Measurements from ENCODE around the gene COQ10B.

COQ10B gene

GRCh38 chr2:197504512-197504911 lies 51.2 kb downstream of the COQ10B start:
- no peaks in the 10 kb centered on the region for H3K27me3 ChIP-seq (ENCODE audit: insufficient read depth, low read length, poor library complexity)
- no peak overlapping the region for H3K56ac ChIP-seq (ENCODE audit: low read length)
- H3K4me3 ChIP-seq (ENCODE audit: low read length) = no peak overlapping the region
- H2AK5ac ChIP-seq (ENCODE audit: low read length) = no peak overlapping the region
- no peak overlapping the region for H4K5ac ChIP-seq (ENCODE audit: low read length)
- no peak overlapping the region for H3K4ac ChIP-seq (ENCODE audit: low read depth, low read length)
- no CpG with 5 or more reads among the region's 6 CpGs for WGBS (ENCODE audit: extremely low coverage, insufficient coverage, low lambda C conversion rate)
- H4K8ac ChIP-seq (ENCODE audit: low read depth, low read length) = no peak overlapping the region
- peaks cover 2% of the 10 kb centered on the region for H3K4me1 ChIP-seq (ENCODE audit: control insufficient read depth, low read depth, low read length)
- H3K36me3 ChIP-seq (ENCODE audit: control insufficient read depth, insufficient read depth, low read length) = no peaks in the 10 kb centered on the region
- peaks cover 30% of the 10 kb centered on the region for H3K79me2 ChIP-seq (ENCODE audit: control insufficient read depth, insufficient read depth, low read length)
- no peak overlapping the region for H2BK5ac ChIP-seq (ENCODE audit: low read length)
- H3K18ac ChIP-seq (ENCODE audit: low read length) = no peak overlapping the region
- no peak overlapping the region for H2BK15ac ChIP-seq (replicated peaks; ENCODE audit: low read depth)
- no peak overlapping the region for H3K9ac ChIP-seq (ENCODE audit: low read length)
- DNase-seq = no peak
- no peak overlapping the region for H3K27ac ChIP-seq (ENCODE audit: low read depth, low read length)
- H3K79me1 ChIP-seq (ENCODE audit: low read length) = peaks cover 5% of the 10 kb centered on the region
- H3K4me2 ChIP-seq (ENCODE audit: low read length) = no peak overlapping the region
- H2BK120ac ChIP-seq (ENCODE audit: low read depth, low read length) = no peak overlapping the region
- no peak overlapping the region for H3K23ac ChIP-seq (ENCODE audit: low read length)

GRCh38 chr2:197506658-197507057 lies 53.3 kb downstream of the COQ10B start:
- H4K5ac ChIP-seq (ENCODE audit: low read length) = no peak overlapping the region
- peaks cover 5% of the 10 kb centered on the region for H3K79me1 ChIP-seq (ENCODE audit: low read length)
- no peak overlapping the region for H3K9ac ChIP-seq (ENCODE audit: low read length)
- no peak overlapping the region for H3K4ac ChIP-seq (ENCODE audit: low read depth, low read length)
- no peak overlapping the region for H2AK5ac ChIP-seq (ENCODE audit: low read length)
- no peak overlapping the region for H3K27ac ChIP-seq (ENCODE audit: low read depth, low read length)
- no peak overlapping the region for H3K23ac ChIP-seq (ENCODE audit: low read length)
- no peak overlapping the region for H4K8ac ChIP-seq (ENCODE audit: low read depth, low read length)
- no CpG with 5 or more reads among the region's 5 CpGs for WGBS (ENCODE audit: extremely low coverage, insufficient coverage, low lambda C conversion rate)
- no peak overlapping the region for H3K18ac ChIP-seq (ENCODE audit: low read length)
- H2BK120ac ChIP-seq (ENCODE audit: low read depth, low read length) = no peak overlapping the region
- no peaks in the 10 kb centered on the region for H3K36me3 ChIP-seq (ENCODE audit: control insufficient read depth, insufficient read depth, low read length)
- DNase-seq = no peak
- no peak overlapping the region for H3K56ac ChIP-seq (ENCODE audit: low read length)
- H3K79me2 ChIP-seq (ENCODE audit: control insufficient read depth, insufficient read depth, low read length) = peaks cover 15% of the 10 kb centered on the region
- H3K27me3 ChIP-seq (ENCODE audit: insufficient read depth, low read length, poor library complexity) = no peaks in the 10 kb centered on the region
- no peak overlapping the region for H3K4me3 ChIP-seq (ENCODE audit: low read length)
- H3K4me2 ChIP-seq (ENCODE audit: low read length) = no peak overlapping the region
- H2BK5ac ChIP-seq (ENCODE audit: low read length) = no peak overlapping the region
- no peak overlapping the region for H2BK15ac ChIP-seq (replicated peaks; ENCODE audit: low read depth)
- H3K4me1 ChIP-seq (ENCODE audit: control insufficient read depth, low read depth, low read length) = peaks cover 2% of the 10 kb centered on the region

- no CpG with 5 or more reads among the region's 5 CpGs for WGBS (ENCODE audit: extremely low coverage, insufficient coverage, low lambda C conversion rate)
- H3K27me3 ChIP-seq (ENCODE audit: insufficient read depth, low read length, poor library complexity) = no peaks in the 10 kb centered on the region
Observed at GRCh38 chr2:197513915-197514314, 60.6 kb downstream of the COQ10B start.

GRCh38 chr2:197514754-197515153 lies 61.4 kb downstream of the COQ10B start:
- H3K56ac ChIP-seq (ENCODE audit: low read length) = peak overlapping the region; percentile 27
- WGBS (ENCODE audit: extremely low coverage, insufficient coverage, low lambda C conversion rate) = no CpG with 5 or more reads among the region's 3 CpGs
- H2BK5ac ChIP-seq (ENCODE audit: low read length) = no peak overlapping the region
- H3K27me3 ChIP-seq (ENCODE audit: insufficient read depth, low read length, poor library complexity) = no peaks in the 10 kb centered on the region
- H2AK5ac ChIP-seq (ENCODE audit: low read length) = no peak overlapping the region
- H4K8ac ChIP-seq (ENCODE audit: low read depth, low read length) = no peak overlapping the region
- H3K18ac ChIP-seq (ENCODE audit: low read length) = no peak overlapping the region
- no peaks in the 10 kb centered on the region for H3K79me1 ChIP-seq (ENCODE audit: low read length)
- H3K4ac ChIP-seq (ENCODE audit: low read depth, low read length) = no peak overlapping the region
- H3K36me3 ChIP-seq (ENCODE audit: control insufficient read depth, insufficient read depth, low read length) = no peaks in the 10 kb centered on the region
- peak; percentile 39 for DNase-seq
- H3K79me2 ChIP-seq (ENCODE audit: control insufficient read depth, insufficient read depth, low read length) = peaks cover 27% of the 10 kb centered on the region
- no peak overlapping the region for H3K27ac ChIP-seq (ENCODE audit: low read depth, low read length)
- no peak overlapping the region for H3K4me3 ChIP-seq (ENCODE audit: low read length)
- no peaks in the 10 kb centered on the region for H3K4me1 ChIP-seq (ENCODE audit: control insufficient read depth, low read depth, low read length)
- no peak overlapping the region for H3K23ac ChIP-seq (ENCODE audit: low read length)
- no peak overlapping the region for H2BK15ac ChIP-seq (replicated peaks; ENCODE audit: low read depth)
- H2BK120ac ChIP-seq (ENCODE audit: low read depth, low read length) = no peak overlapping the region
- no peak overlapping the region for H3K9ac ChIP-seq (ENCODE audit: low read length)
- no peak overlapping the region for H3K4me2 ChIP-seq (ENCODE audit: low read length)
- no peak overlapping the region for H4K5ac ChIP-seq (ENCODE audit: low read length)

More at GRCh38 chr2:197513915-197514314, 60.6 kb downstream of the COQ10B start:
- Histone ChIP-seq H3K4me3 (ENCODE audit: low read length) (no peak overlapping the region), H3K79me1 (ENCODE audit: low read length) (no peaks in the 10 kb centered on the region), H3K4ac (ENCODE audit: low read depth, low read length) (no peak overlapping the region), H4K8ac (ENCODE audit: low read depth, low read length) (no peak overlapping the region), H3K23ac (ENCODE audit: low read length) (no peak overlapping the region), H3K27ac (ENCODE audit: low read depth, low read length) (no peak overlapping the region), H2BK120ac (ENCODE audit: low read depth, low read length) (no peak overlapping the region), H2BK15ac (replicated peaks; ENCODE audit: low read depth) (no peak overlapping the region), H2AK5ac (ENCODE audit: low read length) (no peak overlapping the region), H2BK5ac (ENCODE audit: low read length) (no peak overlapping the region), H3K18ac (ENCODE audit: low read length) (no peak overlapping the region), H3K4me1 (ENCODE audit: control insufficient read depth, low read depth, low read length) (no peaks in the 10 kb centered on the region), H3K36me3 (ENCODE audit: control insufficient read depth, insufficient read depth, low read length) (no peaks in the 10 kb centered on the region), H4K5ac (ENCODE audit: low read length) (no peak overlapping the region), H3K56ac (ENCODE audit: low read length) (no peak overlapping the region), H3K9ac (ENCODE audit: low read length) (no peak overlapping the region), H3K79me2 (ENCODE audit: control insufficient read depth, insufficient read depth, low read length) (peaks cover 23% of the 10 kb centered on the region), H3K4me2 (ENCODE audit: low read length) (no peak overlapping the region)
- peak; percentile 30 for DNase-seq

GRCh38 chr2:197515315-197515738 lies 62.0 kb downstream of the COQ10B start:
- Histone ChIP-seq H2BK120ac (ENCODE audit: low read depth, low read length) (peak overlapping the region; percentile 5), H3K9ac (ENCODE audit: low read length) (peak overlapping the region; percentile 73), H2BK15ac (replicated peaks; ENCODE audit: low read depth) (peak overlapping the region; percentile 23), H3K79me2 (ENCODE audit: control insufficient read depth, insufficient read depth, low read length) (peaks cover 32% of the 10 kb centered on the region), H3K4ac (ENCODE audit: low read depth, low read length) (no peak overlapping the region), H3K4me2 (ENCODE audit: low read length) (peak overlapping the region; percentile 49), H2AK5ac (ENCODE audit: low read length) (no peak overlapping the region), H4K8ac (ENCODE audit: low read depth, low read length) (no peak overlapping the region), H3K4me1 (ENCODE audit: control insufficient read depth, low read depth, low read length) (no peaks in the 10 kb centered on the region), H3K27me3 (ENCODE audit: insufficient read depth, low read length, poor library complexity) (no peaks in the 10 kb centered on the region), H3K18ac (ENCODE audit: low read length) (peak overlapping the region; percentile 53), H3K79me1 (ENCODE audit: low read length) (no peaks in the 10 kb centered on the region), H3K4me3 (ENCODE audit: low read length) (peak overlapping the region; percentile 27), H3K56ac (ENCODE audit: low read length) (peak overlapping the region; percentile 98), H2BK5ac (ENCODE audit: low read length) (peak overlapping the region; percentile 24), H4K5ac (ENCODE audit: low read length) (no peak overlapping the region), H3K23ac (ENCODE audit: low read length) (no peak overlapping the region), H3K36me3 (ENCODE audit: control insufficient read depth, insufficient read depth, low read length) (no peaks in the 10 kb centered on the region), H3K27ac (ENCODE audit: low read depth, low read length) (peak overlapping the region; percentile 57)
- no CpG with 5 or more reads among the region's 16 CpGs for WGBS (ENCODE audit: extremely low coverage, insufficient coverage, low lambda C conversion rate)
- DNase-seq = no peak

GRCh38 chr2:197515739-197516392 lies 62.5 kb downstream of the COQ10B start, which contains the start of gene MOB4:
Gene MOB4, plus strand, starts transcription at chr2:197516066. Its CDS starts 21 bp downstream, at chr2:197516087.
- no peaks in the 10 kb centered on the region for H3K36me3 ChIP-seq (ENCODE audit: control insufficient read depth, insufficient read depth, low read length)
- peak within 1 kb of the TSS; percentile 23 for H2BK15ac ChIP-seq (replicated peaks; ENCODE audit: low read depth)
- peak within 1 kb of the TSS; percentile 98 for H3K56ac ChIP-seq (ENCODE audit: low read length)
- H3K4me2 ChIP-seq (ENCODE audit: low read length) = peak within 1 kb of the TSS; percentile 75
- H3K4me1 ChIP-seq (ENCODE audit: control insufficient read depth, low read depth, low read length) = no peaks in the 10 kb centered on the region
- H4K8ac ChIP-seq (ENCODE audit: low read depth, low read length) = no peak within 1 kb of the TSS
- H3K79me2 ChIP-seq (ENCODE audit: control insufficient read depth, insufficient read depth, low read length) = peaks cover 35% of the 10 kb centered on the region
- H3K9ac ChIP-seq (ENCODE audit: low read length) = peak within 1 kb of the TSS; percentile 96
- H3K18ac ChIP-seq (ENCODE audit: low read length) = peak within 1 kb of the TSS; percentile 53
- H3K27ac ChIP-seq (ENCODE audit: low read depth, low read length) = peak within 1 kb of the TSS; percentile 57
- H3K4ac ChIP-seq (ENCODE audit: low read depth, low read length) = peak within 1 kb of the TSS; percentile 96
- no peak within 1 kb of the TSS for H4K5ac ChIP-seq (ENCODE audit: low read length)
- H3K79me1 ChIP-seq (ENCODE audit: low read length) = no peaks in the 10 kb centered on the region
- DNase-seq = peak; percentile 98
- no peak within 1 kb of the TSS for H2AK5ac ChIP-seq (ENCODE audit: low read length)
- no peaks in the 10 kb centered on the region for H3K27me3 ChIP-seq (ENCODE audit: insufficient read depth, low read length, poor library complexity)
- H3K23ac ChIP-seq (ENCODE audit: low read length) = peak within 1 kb of the TSS; percentile 6
- H2BK5ac ChIP-seq (ENCODE audit: low read length) = peak within 1 kb of the TSS; percentile 88
- peak within 1 kb of the TSS; percentile 29 for H2BK120ac ChIP-seq (ENCODE audit: low read depth, low read length)
- WGBS (ENCODE audit: extremely low coverage, insufficient coverage, low lambda C conversion rate) = no CpG with 5 or more reads among the region's 66 CpGs
- peak within 1 kb of the TSS; percentile 90 for H3K4me3 ChIP-seq (ENCODE audit: low read length)

Data from mesendoderm (in vitro differentiated cells).